DOHH2 (cell line): ENCODE measurements around the gene GLI1.

Experiments
- H3F3A ChIP-seq: fragments of 200-600 bp; sonication (generic), shearing (Covaris generic); 2 replicates; pipeline ENCODE4 v1.6.0; 2016; ENCODE audit warnings: antibody characterized with exemption, mild to moderate bottlenecking; ENCODE audit not compliant: control insufficient read depth, insufficient read depth
- H3K27ac ChIP-seq: fragments of 200-600 bp; sonication (generic); 2 replicates; pipeline ENCODE4 v1.5.1; 2014; ENCODE audit warnings: low read depth, mild to moderate bottlenecking, low read length, moderate library complexity
- H3K27me3 ChIP-seq: fragments of 200-600 bp; sonication (generic); 2 replicates; pipeline ENCODE4 v1.6.1; 2014; ENCODE audit warnings: mild to moderate bottlenecking, low read length, mixed read lengths; ENCODE audit not compliant: control insufficient read depth
- H3K36me3 ChIP-seq: fragments of 200-600 bp; sonication (generic); 2 replicates; pipeline ENCODE4 v1.6.1; 2014; ENCODE audit warnings: mild to moderate bottlenecking, low read length, moderate library complexity, mixed read lengths; ENCODE audit not compliant: control insufficient read depth
- H3K4me1 ChIP-seq: fragments of 200-600 bp; sonication (generic); 2 replicates; pipeline ENCODE4 v1.6.1; 2014; ENCODE audit warnings: mild to moderate bottlenecking, low read length, mixed read lengths; ENCODE audit not compliant: control insufficient read depth
- H3K4me2 ChIP-seq: fragments of 200-600 bp; sonication (generic); 2 replicates; pipeline ENCODE4 v1.6.0; 2014; ENCODE audit warnings: mild to moderate bottlenecking, low read length, moderate library complexity
- H3K4me3 ChIP-seq: fragments of 200-600 bp; sonication (generic); 2 replicates; pipeline ENCODE4 v1.5.1; 2014; ENCODE audit warnings: mild to moderate bottlenecking, low read length, mixed read lengths
- H3K79me2 ChIP-seq: fragments of 200-600 bp; sonication (generic); 2 replicates; pipeline ENCODE4 v1.6.1; 2014; ENCODE audit warnings: mild to moderate bottlenecking, low read length, mixed read lengths; ENCODE audit not compliant: control insufficient read depth
- H3K9me2 ChIP-seq: fragments of 200-600 bp; sonication (generic); replicated peaks from 2 replicates; pipeline ENCODE4 v1.6.1; 2014; ENCODE audit warnings: mild to moderate bottlenecking, low read length, mixed read lengths; ENCODE audit not compliant: control insufficient read depth
- H3K9me3 ChIP-seq: fragments of 200-600 bp; sonication (generic); 2 replicates; pipeline ENCODE4 v1.6.1; 2014; ENCODE audit warnings: antibody characterized with exemption, low read length, mixed read lengths; ENCODE audit not compliant: control insufficient read depth, insufficient read depth
- H4K20me1 ChIP-seq: fragments of 200-600 bp; sonication (generic); 2 replicates; pipeline ENCODE4 v1.6.0; 2014; ENCODE audit warnings: low read depth, mild to moderate bottlenecking, antibody characterized with exemption, low read length, moderate library complexity; ENCODE audit not compliant: control insufficient read depth, insufficient read depth
- CTCF ChIP-seq: fragments of 200-600 bp; sonication (generic); IDR thresholded peaks from one replicate; pipeline ENCODE4 v1.5.1; 2014; ENCODE audit warnings: antibody characterized with exemption, mild to moderate bottlenecking, low read depth, low read length; ENCODE audit not compliant: poor library complexity, severe bottlenecking
- EZH2phosphoT487 ChIP-seq: fragments of 200-600 bp; sonication (generic); IDR thresholded peaks from 2 replicates; pipeline ENCODE4 v1.6.1; 2017; ENCODE audit warnings: borderline replicate concordance, mild to moderate bottlenecking, antibody characterized with exemption, low read length, moderate library complexity, mixed read lengths

GLI1 gene

GRCh38 chr12:57488402-57489156 lies 29.0 kb downstream of the GLI1 start:
- Histone ChIP-seq H3K4me1 (peaks cover 21% of the 10 kb centered on the region), H3K4me3 (peak overlapping the region; percentile 87), H3K27ac (peak overlapping the region; percentile 74), H3F3A (0 out of 2 replicates have a peak, but pooled peaks cover 5% of the 10 kb centered on the region), H3K9me2 (no peaks in the 10 kb centered on the region), H3K27me3 (no peaks in the 10 kb centered on the region), H3K9me3 (no peaks in the 10 kb centered on the region), H3K79me2 (peaks cover 40% of the 10 kb centered on the region), H4K20me1 (no peaks in the 10 kb centered on the region), H3K4me2 (peak overlapping the region; percentile 81), H3K36me3 (peaks cover 49% of the 10 kb centered on the region)
- TF ChIP-seq CTCF = no peak
- TF ChIP-seq EZH2phosphoT487 = no peak

DNA sequence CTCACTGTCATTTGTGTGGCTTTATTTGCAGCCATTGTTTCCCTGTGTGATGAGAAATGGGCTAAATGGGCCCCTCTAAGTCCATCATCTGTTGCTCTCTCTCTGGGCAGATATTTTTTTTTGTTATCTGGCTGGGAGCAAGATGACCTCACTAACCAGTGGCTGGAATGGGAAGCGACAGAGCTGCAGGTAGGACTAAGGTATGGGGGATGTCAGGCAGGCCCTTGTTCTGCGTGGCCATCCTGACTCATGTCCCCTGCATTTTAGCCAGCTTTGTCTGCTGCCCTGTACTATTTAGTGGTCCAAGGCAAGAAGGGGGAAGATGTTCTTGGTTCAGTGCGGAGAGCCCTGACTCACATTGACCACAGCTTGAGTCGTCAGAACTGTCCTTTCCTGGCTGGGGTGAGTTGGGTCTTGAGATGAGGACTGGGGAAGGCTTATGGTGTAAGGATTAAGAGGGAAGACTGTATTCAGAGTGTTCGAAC lies 29.6 kb downstream of the GLI1 start:
- Histone ChIP-seq H3F3A (0 out of 2 replicates have a peak, but pooled peaks cover 5% of the 10 kb centered on the region), H4K20me1 (no peaks in the 10 kb centered on the region), H3K9me3 (no peaks in the 10 kb centered on the region), H3K9me2 (no peaks in the 10 kb centered on the region), H3K27ac (no peak overlapping the region), H3K27me3 (no peaks in the 10 kb centered on the region), H3K79me2 (peaks cover 40% of the 10 kb centered on the region), H3K4me3 (peak overlapping the region; percentile 87), H3K36me3 (peaks cover 52% of the 10 kb centered on the region), H3K4me2 (peak overlapping the region; percentile 81), H3K4me1 (peaks cover 19% of the 10 kb centered on the region)
- TF ChIP-seq EZH2phosphoT487 (no peak), CTCF (no peak)

- TF ChIP-seq EZH2phosphoT487 (no peak), CTCF (no peak)
- Histone ChIP-seq H3K9me3 (no peaks in the 10 kb centered on the region), H3K4me3 (no peak overlapping the region), H4K20me1 (no peaks in the 10 kb centered on the region), H3K79me2 (peaks cover 40% of the 10 kb centered on the region), H3K9me2 (no peaks in the 10 kb centered on the region), H3K36me3 (peaks cover 52% of the 10 kb centered on the region), H3K4me1 (peaks cover 19% of the 10 kb centered on the region), H3F3A (0 out of 2 replicates have a peak, but pooled peaks cover 5% of the 10 kb centered on the region), H3K4me2 (peak overlapping the region; percentile 8; the same call in 1 of the 2 replicates), H3K27me3 (no peaks in the 10 kb centered on the region), H3K27ac (no peak overlapping the region)
Measured at GRCh38 chr12:57490126-57490525, 30.5 kb downstream of the GLI1 start.
